Measurements from ENCODE around the gene UGT1A7. TPM values are rescaled to one million over a fixed set of nuclear protein-coding genes. Genes with fewer than 3 reads are reported as not detected.

Gene UGT1A7
- polyA plus RNA-seq, 3 donors: not detected

DNA sequence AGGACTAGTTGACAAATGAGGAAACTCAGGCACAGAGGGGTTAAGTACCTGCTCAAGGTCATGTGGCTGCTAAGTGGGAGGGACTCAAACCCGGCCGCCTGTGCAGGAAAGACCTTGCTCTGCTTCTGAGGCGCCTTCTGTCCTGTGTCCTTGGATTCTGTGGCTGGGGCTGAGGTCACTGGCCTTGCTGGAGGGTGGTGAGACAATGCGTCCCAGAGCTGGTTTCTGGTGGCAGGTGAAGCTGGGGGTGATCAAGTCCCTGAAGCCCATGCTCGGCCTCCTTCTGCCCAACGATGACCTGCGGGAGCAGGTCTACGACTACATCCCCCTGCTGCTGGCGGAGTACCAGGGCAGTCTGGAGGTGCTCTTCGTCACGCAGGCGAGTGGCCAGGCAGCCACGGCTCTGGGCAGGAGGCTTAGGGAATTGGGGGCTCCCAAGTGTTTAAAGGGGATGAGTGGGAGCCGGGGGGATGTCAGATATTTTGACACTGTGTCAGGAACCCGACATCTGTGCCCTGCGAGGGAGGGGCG is 112.5 kb downstream of the UGT1A7 start:
- no peak overlapping the region for H3K9ac ChIP-seq (ENCODE audit: insufficient read depth, low read length, poor library complexity, severe bottlenecking)
- no peaks in the 10 kb centered on the region for H3K9me3 ChIP-seq (replicated peaks in 1 of 2; ENCODE audit: control insufficient read depth in 1 of 2, insufficient read depth in 1 of 2, low read length in 2 of 2)
- TF ChIP-seq CTCF (IDR thresholded peaks at IDR 0.05): no peak
- Mint-ChIP-seq H3K27ac (no peak overlapping the region), H3K27me3 (ENCODE audit: low read depth in 3 of 3) (peaks cover 0 to 9% (median 5%) of the 10 kb centered on the region in 3 donors), H3K36me3 (no peaks in the 10 kb centered on the region), H3K9me3 (peaks cover 0 to 2% (median 0%) of the 10 kb centered on the region in 7 donors), H3K4me3 (no peak overlapping the region), H3K4me1 (no peaks in the 10 kb centered on the region)
- H3K79me2 ChIP-seq (ENCODE audit: insufficient read depth, low read length): no peaks in the 10 kb centered on the region
- no peaks in the 10 kb centered on the region for H3K36me3 ChIP-seq (replicated peaks in 1 of 2; ENCODE audit: control insufficient read depth in 1 of 2, insufficient read depth in 2 of 2, low read length in 2 of 2)
- no peak overlapping the region for H3K27ac ChIP-seq (ENCODE audit: low read depth in 1 of 2, low read length in 2 of 2)
- no peak overlapping the region for H3K4me3 ChIP-seq (replicated peaks in 1 of 3; ENCODE audit: low read depth in 2 of 3, low read length in 3 of 3)
- no peak overlapping the region for H3K4me2 ChIP-seq (replicated peaks; ENCODE audit: extremely low read depth, low read length, poor library complexity, severe bottlenecking)
- 89% methylated on average over 17 of the region's 17 CpGs for WGBS (ENCODE audit: insufficient coverage)
- H3K4me1 ChIP-seq (ENCODE audit: control insufficient read depth in 1 of 2, insufficient read depth in 2 of 2, low read length in 2 of 2): no peaks in the 10 kb centered on the region
- H3K27me3 ChIP-seq (ENCODE audit: control insufficient read depth in 2 of 2, insufficient read depth in 2 of 2, low read length in 2 of 2): no peaks in the 10 kb centered on the region
- H4K20me1 ChIP-seq (ENCODE audit: insufficient read depth, low read length): no peaks in the 10 kb centered on the region
- intact Hi-C loops (cut with micrococcal nuclease): no loop called here
- no peak for DNase-seq
- H2AFZ ChIP-seq (ENCODE audit: insufficient read depth, low read depth, low read length, poor library complexity, severe bottlenecking): no peak overlapping the region

GRCh38 chr2:233795735-233796171 is 114.1 kb downstream of the UGT1A7 start:
- no peak for DNase-seq
- Histone ChIP-seq H4K20me1 (ENCODE audit: insufficient read depth, low read length) (no peaks in the 10 kb centered on the region), H3K27ac (ENCODE audit: low read depth in 1 of 2, low read length in 2 of 2) (no peak overlapping the region), H2AFZ (ENCODE audit: insufficient read depth, low read depth, low read length, poor library complexity, severe bottlenecking) (no peak overlapping the region), H3K4me2 (replicated peaks; ENCODE audit: extremely low read depth, low read length, poor library complexity, severe bottlenecking) (no peak overlapping the region), H3K79me2 (ENCODE audit: insufficient read depth, low read length) (no peaks in the 10 kb centered on the region), H3K27me3 (ENCODE audit: control insufficient read depth in 2 of 2, insufficient read depth in 2 of 2, low read length in 2 of 2) (no peaks in the 10 kb centered on the region), H3K9ac (ENCODE audit: insufficient read depth, low read length, poor library complexity, severe bottlenecking) (no peak overlapping the region), H3K9me3 (replicated peaks in 1 of 2; ENCODE audit: control insufficient read depth in 1 of 2, insufficient read depth in 1 of 2, low read length in 2 of 2) (no peaks in the 10 kb centered on the region), H3K36me3 (replicated peaks in 1 of 2; ENCODE audit: control insufficient read depth in 1 of 2, insufficient read depth in 2 of 2, low read length in 2 of 2) (no peaks in the 10 kb centered on the region), H3K4me1 (ENCODE audit: control insufficient read depth in 1 of 2, insufficient read depth in 2 of 2, low read length in 2 of 2) (no peaks in the 10 kb centered on the region), H3K4me3 (replicated peaks in 1 of 3; ENCODE audit: low read depth in 2 of 3, low read length in 3 of 3) (no peak overlapping the region)
- Mint-ChIP-seq H3K27me3 (ENCODE audit: low read depth in 3 of 3) (peaks cover 0 to 9% (median 7%) of the 10 kb centered on the region in 3 donors), H3K36me3 (no peaks in the 10 kb centered on the region), H3K4me3 (no peak overlapping the region), H3K4me1 (no peaks in the 10 kb centered on the region), H3K9me3 (peaks cover 0 to 2% (median 0%) of the 10 kb centered on the region in 7 donors), H3K27ac (no peak overlapping the region)
- intact Hi-C loops (cut with micrococcal nuclease): no loop called here
- 97% methylated on average over 13 of the region's 13 CpGs for WGBS (ENCODE audit: insufficient coverage)
- no peak for TF ChIP-seq CTCF (IDR thresholded peaks at IDR 0.05)

All from CD14-positive monocyte (primary cell).